Activated CD4-positive, alpha-beta memory T cell treated with anti-CD3 and anti-CD28 coated beads, Interleukin-2, amount 10 ng/mL, durations not matched to agents 7 days and 5 days (primary cell): ENCODE measurements around the gene PIGL. TPM values are rescaled to one million over a fixed set of nuclear protein-coding genes. Genes with fewer than 3 reads are reported as not detected.
"Not testable (repeated sequence)": the region's sequence is repeated elsewhere in the genome, so short reads cannot be mapped to it uniquely, and the experiment has no call there.

Source experiments
- CTCF ChIA-PET: fragments of 350-600 bp; sonication (Branson Sonifier 250); formaldehyde crosslinking; loops from one replicate; lab custom pipeline; 2021; ENCODE audit warnings: antibody characterized with exemption, inconsistent platforms; lab: Charles Lee
- POLR2A ChIA-PET: fragments of 350-600 bp; sonication (Branson Sonifier 250); formaldehyde crosslinking; loops from one replicate; lab custom pipeline; 2021; ENCODE audit warnings: antibody characterized with exemption; lab: Charles Lee
- DNase-seq: peaks from one replicate; pipeline ENCODE4 v3.0.0-alpha.2; 2020
- H3K27ac Mint-ChIP-seq: one replicate; pipeline ENCODE4 v1.8.0; 2021; ENCODE audit warnings: mild to moderate bottlenecking, mixed read lengths
- H3K27me3 Mint-ChIP-seq: one replicate; pipeline ENCODE4 v1.8.0; 2021; ENCODE audit warnings: mixed read lengths
- H3K36me3 Mint-ChIP-seq: one replicate; pipeline ENCODE4 v1.8.0; 2021; ENCODE audit warnings: low read depth, mixed read lengths
- H3K4me1 Mint-ChIP-seq: one replicate; pipeline ENCODE4 v1.8.0; 2021; ENCODE audit warnings: mixed read lengths
- H3K4me3 Mint-ChIP-seq: one replicate; pipeline ENCODE4 v1.8.0; 2021; ENCODE audit warnings: mild to moderate bottlenecking, mixed read lengths
- H3K9me3 Mint-ChIP-seq: one replicate; pipeline ENCODE4 v1.8.0; 2021; ENCODE audit warnings: mixed read lengths
- total RNA-seq, 2 experiments: library from RNA; stranded (reverse); gene quantifications; one replicate each; pipeline ENCODE4 v1.2.3, GENCODE V29; 2021

The PIGL gene
- 10 to 100 TPM; 30.5 to 35.2 TPM for total RNA-seq

DNA sequence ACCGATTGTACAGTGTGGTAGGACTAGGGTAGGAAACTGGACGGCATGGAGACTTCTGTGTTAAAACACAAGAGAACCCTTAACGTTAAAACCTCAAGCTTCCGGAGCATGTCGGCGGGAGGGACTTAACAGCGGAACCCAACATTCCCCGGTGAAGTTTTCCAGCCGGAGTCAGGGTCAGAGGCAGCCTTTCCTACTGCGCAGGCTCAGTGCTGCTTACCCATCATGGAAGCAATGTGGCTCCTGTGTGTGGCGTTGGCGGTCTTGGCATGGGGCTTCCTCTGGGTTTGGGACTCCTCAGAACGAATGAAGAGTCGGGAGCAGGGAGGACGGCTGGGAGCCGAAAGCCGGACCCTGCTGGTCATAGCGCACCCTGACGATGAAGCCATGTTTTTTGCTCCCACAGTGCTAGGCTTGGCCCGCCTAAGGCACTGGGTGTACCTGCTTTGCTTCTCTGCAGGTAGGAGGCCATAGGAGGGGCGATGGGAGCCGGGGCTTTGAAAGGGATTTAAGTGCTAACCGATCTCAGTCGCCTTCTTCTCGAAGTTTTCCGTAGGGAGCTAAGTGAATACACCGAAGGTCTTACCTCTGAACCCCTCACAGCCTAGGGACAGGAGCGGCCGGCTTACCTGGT lies at the start of gene PIGL:
Gene PIGL (plus strand): TSS at position 209 of the 634 bp plus-strand sequence. CDS start 17 bp downstream, at position 226.
- POLR2A ChIA-PET: interaction anchor here (0.6 to 4.3 kb wide), 14 partner anchors 10 to 224 kb away, joined by 3 to 36 read pairs (median 4); partner anchors contain the start of genes TRPV2, TTC19, UBB and ZSWIM7
- H3K36me3 Mint-ChIP-seq: peaks cover 5% of the 10 kb centered on the region
- peaks cover 45% of the 10 kb centered on the region for H3K4me1 Mint-ChIP-seq

DNA sequence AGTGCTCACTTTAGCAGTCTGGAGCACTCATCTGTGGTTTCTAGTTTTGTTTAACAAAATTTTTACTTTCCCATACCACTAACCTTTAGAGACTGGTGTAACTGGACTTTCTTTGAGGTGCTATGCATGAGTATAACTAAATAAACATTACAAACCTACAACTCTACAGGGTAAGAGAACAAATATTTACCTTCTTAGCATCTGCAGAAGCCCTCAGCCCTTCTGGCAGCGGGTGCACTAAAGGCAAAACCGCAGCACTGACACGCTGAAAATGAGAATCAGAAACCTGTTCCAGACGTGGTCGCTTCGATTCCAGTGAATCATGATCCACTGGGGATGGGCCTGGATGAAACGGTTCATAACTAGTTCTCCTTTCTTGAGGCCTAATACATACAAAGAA lies 45.4 kb upstream of the PIGL start:
- Mint-ChIP-seq H3K4me1 (peaks cover 9% of the 10 kb centered on the region), H3K4me3 (no peak overlapping the region), H3K9me3 (no peaks in the 10 kb centered on the region), H3K27me3 (no peaks in the 10 kb centered on the region), H3K36me3 (peaks cover 37% of the 10 kb centered on the region), H3K27ac (no peak overlapping the region)
- ChIA-PET CTCF (no interaction called here), POLR2A (no interaction called here)
- DNase-seq: no peak

More for the DNA sequence above, at the start of gene PIGL:
- peak; percentile 85 for DNase-seq
- no peaks in the 10 kb centered on the region for H3K9me3 Mint-ChIP-seq
- no peaks in the 10 kb centered on the region for H3K27me3 Mint-ChIP-seq
- peak within 1 kb of the TSS; percentile 83 for H3K27ac Mint-ChIP-seq
- CTCF ChIA-PET: interaction anchor here (0.9 to 1.3 kb wide), 5 partner anchors 9 to 305 kb away, joined by 3 to 6 read pairs (median 4); partner anchors contain the start of gene UBB
- H3K4me3 Mint-ChIP-seq: peak within 1 kb of the TSS; percentile 97

DNA sequence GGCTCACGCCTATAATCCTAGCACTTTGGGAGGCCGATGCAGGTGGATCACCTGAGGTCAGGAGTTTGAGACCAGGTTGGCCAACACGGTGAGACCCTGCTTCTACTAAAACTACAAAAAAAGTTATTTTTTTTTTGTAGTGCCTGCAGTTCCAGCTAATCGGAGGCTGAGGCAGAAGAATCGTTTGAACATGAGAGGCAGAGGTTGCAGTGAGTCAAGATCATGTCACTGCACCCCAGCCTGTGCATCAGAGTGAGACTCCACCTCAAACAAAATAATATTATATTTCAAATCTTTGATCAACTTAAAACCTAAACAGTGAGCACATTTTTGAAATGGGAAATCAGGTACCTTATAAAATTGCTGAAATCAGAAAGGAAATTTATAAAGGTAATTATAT lies 38.2 kb upstream of the PIGL start:
- no peak for DNase-seq
- H3K27me3 Mint-ChIP-seq: no peaks in the 10 kb centered on the region
- ChIA-PET POLR2A (no interaction called here), CTCF (interaction anchor here (0.6 kb wide), 1 partner anchor 317 kb away, joined by 3 read pairs; no protein-coding TSS in a partner anchor)
- H3K27ac Mint-ChIP-seq: no peak overlapping the region
- H3K9me3 Mint-ChIP-seq: no peaks in the 10 kb centered on the region
- no peak overlapping the region for H3K4me3 Mint-ChIP-seq
- peaks cover 3% of the 10 kb centered on the region for H3K4me1 Mint-ChIP-seq
- H3K36me3 Mint-ChIP-seq: peaks cover 28% of the 10 kb centered on the region

- Mint-ChIP-seq H3K27ac (no peak overlapping the region), H3K9me3 (no peaks in the 10 kb centered on the region), H3K27me3 (no peaks in the 10 kb centered on the region), H3K36me3 (peaks cover 44% of the 10 kb centered on the region), H3K4me1 (peaks cover 2% of the 10 kb centered on the region), H3K4me3 (no peak overlapping the region)
- ChIA-PET CTCF (no interaction called here), POLR2A (no interaction called here)
- DNase-seq: no peak
Observed at GRCh38 chr17:16181581-16181980, 35.4 kb upstream of the PIGL start.

GRCh38 chr17:16187642-16188041 lies 29.4 kb upstream of the PIGL start:
- Mint-ChIP-seq H3K9me3 (no peaks in the 10 kb centered on the region), H3K27me3 (no peaks in the 10 kb centered on the region), H3K4me1 (peaks cover 2% of the 10 kb centered on the region), H3K36me3 (peaks cover 49% of the 10 kb centered on the region), H3K27ac (no peak overlapping the region), H3K4me3 (no peak overlapping the region)
- ChIA-PET CTCF (interaction anchor here (0.6 kb wide), 1 partner anchor 22 kb away, joined by 3 read pairs; no protein-coding TSS in a partner anchor), POLR2A (no interaction called here)
- DNase-seq: no peak

DNA sequence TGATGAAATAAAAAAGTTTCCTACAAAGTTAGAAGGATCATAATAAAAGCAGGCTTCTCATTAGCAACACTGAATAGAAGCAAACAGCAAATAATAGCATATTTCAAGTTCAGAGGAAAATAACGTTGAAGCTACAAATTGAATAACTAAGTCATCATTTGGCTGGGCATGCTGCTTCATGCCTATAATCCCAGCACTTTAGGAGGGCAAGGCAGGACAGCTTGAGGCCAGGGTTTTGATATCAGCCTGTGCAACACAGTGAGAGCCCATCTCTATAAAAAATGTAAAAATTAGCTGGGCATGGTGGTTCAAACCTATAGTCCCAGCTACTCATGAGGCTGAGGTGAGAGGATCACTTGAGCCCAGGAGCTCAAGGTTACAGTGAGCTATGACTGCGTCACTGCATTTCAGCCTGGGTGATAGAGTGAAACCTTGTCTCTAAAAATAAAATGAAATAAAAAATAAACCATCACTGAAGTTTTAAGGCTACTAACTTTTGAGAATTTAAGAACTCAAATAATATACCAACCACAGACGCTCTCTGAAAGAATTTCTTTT lies 27.1 kb upstream of the PIGL start:
- Mint-ChIP-seq H3K27ac (no peak overlapping the region), H3K36me3 (peaks cover 50% of the 10 kb centered on the region), H3K27me3 (no peaks in the 10 kb centered on the region), H3K4me3 (no peak overlapping the region), H3K4me1 (peaks cover 12% of the 10 kb centered on the region), H3K9me3 (no peaks in the 10 kb centered on the region)
- CTCF ChIA-PET: interaction anchor here (1.6 kb wide), 1 partner anchor 174 kb away, joined by 3 read pairs; no protein-coding TSS in a partner anchor
- POLR2A ChIA-PET: interaction anchor here (0.5 to 1.2 kb wide), 2 partner anchors 25 to 160 kb away, joined by 3 to 4 read pairs; partner anchors contain the start of gene NCOR1
- DNase-seq: no peak

- H3K27me3 Mint-ChIP-seq: no peaks in the 10 kb centered on the region
- POLR2A ChIA-PET: interaction anchor here (0.5 kb wide), 1 partner anchor 159 kb away, joined by 3 read pairs; no protein-coding TSS in a partner anchor
- CTCF ChIA-PET: interaction anchor here (1.3 kb wide), 1 partner anchor 164 kb away, joined by 3 read pairs; no protein-coding TSS in a partner anchor
Observed at GRCh38 chr17:16190703-16191360, 26.2 kb upstream of the PIGL start.

GRCh38 chr17:16191604-16192003 lies 25.4 kb upstream of the PIGL start:
- Mint-ChIP-seq H3K4me3 (no peak overlapping the region), H3K4me1 (peaks cover 18% of the 10 kb centered on the region), H3K27me3 (no peaks in the 10 kb centered on the region), H3K36me3 (peaks cover 38% of the 10 kb centered on the region), H3K9me3 (no peaks in the 10 kb centered on the region), H3K27ac (no peak overlapping the region)
- ChIA-PET POLR2A (no interaction called here), CTCF (interaction anchor here (1.3 kb wide), 1 partner anchor 164 kb away, joined by 3 read pairs; no protein-coding TSS in a partner anchor)
- no peak for DNase-seq

More at GRCh38 chr17:16190703-16191360, 26.2 kb upstream of the PIGL start:
- DNase-seq: no peak
- peaks cover 42% of the 10 kb centered on the region for H3K36me3 Mint-ChIP-seq
- peaks cover 18% of the 10 kb centered on the region for H3K4me1 Mint-ChIP-seq
- H3K27ac Mint-ChIP-seq: no peak overlapping the region
- H3K4me3 Mint-ChIP-seq: no peak overlapping the region
- H3K9me3 Mint-ChIP-seq: no peaks in the 10 kb centered on the region

DNA sequence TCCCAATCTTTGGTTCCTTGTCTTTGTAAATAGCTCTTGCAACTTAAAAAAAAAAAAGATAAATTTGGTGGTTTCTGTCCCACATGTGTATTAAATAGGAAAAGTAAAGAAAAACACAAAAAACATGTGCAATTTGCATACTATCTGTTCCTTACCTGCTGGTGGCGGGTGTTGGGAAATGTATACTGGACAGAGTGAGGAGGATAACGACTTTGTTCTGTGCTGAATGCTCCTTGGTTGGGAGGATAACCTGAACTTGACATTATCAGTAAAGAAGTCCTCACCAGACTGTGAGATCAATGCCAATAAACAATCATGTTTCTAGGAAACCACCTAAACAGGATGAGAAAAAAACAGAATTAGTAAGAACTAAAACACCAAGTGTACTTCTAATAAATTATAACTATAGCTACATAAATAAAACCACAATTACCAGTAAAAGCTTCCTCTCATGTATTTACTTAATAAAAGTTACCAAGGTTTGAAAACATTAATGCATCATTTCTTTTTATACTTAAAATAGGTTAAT lies 22.6 kb upstream of the PIGL start:
- H3K27me3 Mint-ChIP-seq, DNase-seq, H3K9me3 Mint-ChIP-seq, H3K4me3 Mint-ChIP-seq, POLR2A ChIA-PET: not testable (repeated sequence)
- Mint-ChIP-seq H3K27ac (peak overlapping the region; percentile 9), H3K4me1 (peaks cover 23% of the 10 kb centered on the region), H3K36me3 (peaks cover 46% of the 10 kb centered on the region)
- CTCF ChIA-PET: interaction anchor here (0.8 kb wide), 1 partner anchor 21 kb away, joined by 3 read pairs; no protein-coding TSS in a partner anchor

GRCh38 chr17:16197276-16197675 lies 19.7 kb upstream of the PIGL start:
- ChIA-PET POLR2A (no interaction called here), CTCF (no interaction called here)
- peaks cover 27% of the 10 kb centered on the region for H3K4me1 Mint-ChIP-seq
- DNase-seq: no peak
- H3K9me3 Mint-ChIP-seq: no peaks in the 10 kb centered on the region
- peaks cover 33% of the 10 kb centered on the region for H3K36me3 Mint-ChIP-seq
- H3K4me3 Mint-ChIP-seq: no peak overlapping the region
- H3K27ac Mint-ChIP-seq: no peak overlapping the region
- no peaks in the 10 kb centered on the region for H3K27me3 Mint-ChIP-seq

- H3K27me3 Mint-ChIP-seq: no peaks in the 10 kb centered on the region
- peaks cover 20% of the 10 kb centered on the region for H3K36me3 Mint-ChIP-seq
- POLR2A ChIA-PET: no interaction called here
- H3K27ac Mint-ChIP-seq: no peak overlapping the region
- H3K4me1 Mint-ChIP-seq: peaks cover 38% of the 10 kb centered on the region
- no peak for DNase-seq
- no peak overlapping the region for H3K4me3 Mint-ChIP-seq
- H3K9me3 Mint-ChIP-seq: no peaks in the 10 kb centered on the region
- CTCF ChIA-PET: interaction anchor here (0.6 kb wide), 1 partner anchor 24 kb away, joined by 3 read pairs; no protein-coding TSS in a partner anchor
Observed at GRCh38 chr17:16199093-16199492, 17.9 kb upstream of the PIGL start.

GRCh38 chr17:16201693-16202131 lies 15.3 kb upstream of the PIGL start:
- DNase-seq, H3K9me3 Mint-ChIP-seq, H3K27me3 Mint-ChIP-seq, POLR2A ChIA-PET, H3K4me3 Mint-ChIP-seq, H3K27ac Mint-ChIP-seq: not testable (repeated sequence)
- CTCF ChIA-PET: interaction anchor here (0.7 kb wide), 1 partner anchor 9 kb away, joined by 3 read pairs; no protein-coding TSS in a partner anchor
- Mint-ChIP-seq H3K4me1 (peaks cover 40% of the 10 kb centered on the region), H3K36me3 (peaks cover 20% of the 10 kb centered on the region)
